Mucosa of descending colon (tissue), 3 donors: ENCODE results near the gene CCNE1. TPM values are rescaled to one million over a fixed set of nuclear protein-coding genes. Genes with fewer than 3 reads are reported as not detected.

Source experiments
- ATAC-seq: fragments of 200-7000 bp; cut with Tn5 transposase; one replicate; pipeline ENCODE4 v1.9.1; 2020; ENCODE audit warnings: mild to moderate bottlenecking, moderate library complexity
- DNase-seq, 3 donors: peaks; one replicate each; pipeline ENCODE4 v3.0.0-alpha.2; 2020
- H3K36me3 ChIP-seq: fragments of 200-600 bp; one replicate; pipeline ENCODE4 v1.8.0; 2021; ENCODE audit warnings: low read depth, mild to moderate bottlenecking
- H3K4me1 ChIP-seq: fragments of 200-600 bp; one replicate; pipeline ENCODE4 v1.8.0; 2021; ENCODE audit warnings: low read depth, mild to moderate bottlenecking
- H3K4me3 ChIP-seq: fragments of 200-600 bp; one replicate; pipeline ENCODE4 v1.8.0; 2021; ENCODE audit warnings: mild to moderate bottlenecking
- H3K9me3 ChIP-seq: fragments of 200-600 bp; one replicate; pipeline ENCODE4 v1.8.0; 2021; ENCODE audit warnings: mild to moderate bottlenecking
- intact Hi-C, 2 donors: fragments of 100-400 bp; cut with DNase I in 1 of 2; cut with micrococcal nuclease in 1 of 2; formaldehyde crosslinking; loops; one replicate each; pipeline versions ENCODE4 v1.11.0 to v1.11.1; 2022; cut with DNase I, micrococcal nuclease
- total RNA-seq, 3 donors: library from RNA; stranded (reverse); fragmentation: NEBNext Ultra II Directional in 2 of 3; extraction: Animal tissue kit (Norgen Biotek cat#: 25700) in 2 of 3; gene quantifications; one replicate each; pipeline versions ENCODE4 v1.2.1 to v1.2.4, GENCODE V29; 2021 to 2023
- TF ChIP-seq, protein P1 (sequence below): fragments of 200-600 bp; IDR thresholded peaks from one replicate; pipeline ENCODE4 v1.8.0; 2022; ENCODE audit warnings: antibody characterized with exemption, mild to moderate bottlenecking
- donor health status: DM: no; HTN: no; CAD: no; lungs with moderate emphysema.
- donor health status: DM: no; HTN: no; CAD: no.
- donor health status: DM: no; HTN: yes; CAD: no.

CCNE1 gene
- total RNA-seq, 3 donors from 2014 or later = 4.0 to 7.1 (median 4.4) TPM

DNA sequence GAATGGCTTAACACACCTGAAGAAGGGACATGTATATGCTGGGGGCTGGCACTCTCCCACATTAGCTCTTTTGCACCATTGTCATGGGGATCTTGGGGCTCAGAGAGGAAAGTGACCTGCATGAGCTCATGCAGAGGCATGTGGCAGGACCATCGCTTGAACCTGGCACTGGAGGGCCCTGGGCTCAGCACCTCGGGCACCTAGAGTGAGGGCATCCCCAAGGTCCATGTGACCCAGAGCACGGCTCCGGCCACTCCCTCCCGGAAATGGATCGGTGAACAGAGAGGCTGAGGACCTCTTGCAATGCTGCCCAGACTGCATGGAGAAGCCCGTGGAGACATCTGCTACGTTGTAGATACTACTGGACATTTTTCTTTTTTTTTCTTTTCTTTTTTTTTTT is 38.6 kb upstream of the CCNE1 start:
- H3K4me1 ChIP-seq = peaks cover 3% of the 10 kb centered on the region
- TF ChIP-seq, protein P1, sequence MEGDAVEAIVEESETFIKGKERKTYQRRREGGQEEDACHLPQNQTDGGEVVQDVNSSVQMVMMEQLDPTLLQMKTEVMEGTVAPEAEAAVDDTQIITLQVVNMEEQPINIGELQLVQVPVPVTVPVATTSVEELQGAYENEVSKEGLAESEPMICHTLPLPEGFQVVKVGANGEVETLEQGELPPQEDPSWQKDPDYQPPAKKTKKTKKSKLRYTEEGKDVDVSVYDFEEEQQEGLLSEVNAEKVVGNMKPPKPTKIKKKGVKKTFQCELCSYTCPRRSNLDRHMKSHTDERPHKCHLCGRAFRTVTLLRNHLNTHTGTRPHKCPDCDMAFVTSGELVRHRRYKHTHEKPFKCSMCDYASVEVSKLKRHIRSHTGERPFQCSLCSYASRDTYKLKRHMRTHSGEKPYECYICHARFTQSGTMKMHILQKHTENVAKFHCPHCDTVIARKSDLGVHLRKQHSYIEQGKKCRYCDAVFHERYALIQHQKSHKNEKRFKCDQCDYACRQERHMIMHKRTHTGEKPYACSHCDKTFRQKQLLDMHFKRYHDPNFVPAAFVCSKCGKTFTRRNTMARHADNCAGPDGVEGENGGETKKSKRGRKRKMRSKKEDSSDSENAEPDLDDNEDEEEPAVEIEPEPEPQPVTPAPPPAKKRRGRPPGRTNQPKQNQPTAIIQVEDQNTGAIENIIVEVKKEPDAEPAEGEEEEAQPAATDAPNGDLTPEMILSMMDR = no peak
- ATAC-seq (no peak), DNase-seq (no peak)
- H3K36me3 ChIP-seq = no peaks in the 10 kb centered on the region
- H3K9me3 ChIP-seq = no peaks in the 10 kb centered on the region
- intact Hi-C loops = no loop called here
- no peak overlapping the region for H3K4me3 ChIP-seq

DNA sequence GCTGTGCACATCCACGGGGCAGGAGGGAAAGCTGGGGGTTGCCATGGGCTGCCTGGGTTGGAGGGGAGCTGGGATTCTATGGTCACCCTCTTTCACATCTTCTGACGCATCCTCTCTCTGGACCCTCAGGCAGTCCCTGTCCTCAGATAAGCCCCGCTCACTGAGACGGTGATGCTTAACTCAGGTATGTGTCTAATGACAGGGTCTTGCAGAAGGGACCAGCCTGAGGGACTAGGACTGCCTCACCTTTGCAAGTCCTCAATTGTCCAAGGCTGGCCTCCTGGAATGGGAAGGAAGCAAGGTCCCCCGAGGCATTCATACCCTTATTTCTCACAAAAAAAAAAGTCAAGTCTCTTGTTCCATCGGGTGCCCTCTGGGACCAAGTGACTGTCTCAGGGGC is 37.7 kb upstream of the CCNE1 start:
- intact Hi-C loops = no loop called here
- H3K4me3 ChIP-seq = no peak overlapping the region
- TF ChIP-seq, protein P1 = no peak
- H3K4me1 ChIP-seq = peaks cover 3% of the 10 kb centered on the region
- no peaks in the 10 kb centered on the region for H3K9me3 ChIP-seq
- ATAC-seq (no peak), DNase-seq (no peak)
- H3K36me3 ChIP-seq = no peaks in the 10 kb centered on the region

DNA sequence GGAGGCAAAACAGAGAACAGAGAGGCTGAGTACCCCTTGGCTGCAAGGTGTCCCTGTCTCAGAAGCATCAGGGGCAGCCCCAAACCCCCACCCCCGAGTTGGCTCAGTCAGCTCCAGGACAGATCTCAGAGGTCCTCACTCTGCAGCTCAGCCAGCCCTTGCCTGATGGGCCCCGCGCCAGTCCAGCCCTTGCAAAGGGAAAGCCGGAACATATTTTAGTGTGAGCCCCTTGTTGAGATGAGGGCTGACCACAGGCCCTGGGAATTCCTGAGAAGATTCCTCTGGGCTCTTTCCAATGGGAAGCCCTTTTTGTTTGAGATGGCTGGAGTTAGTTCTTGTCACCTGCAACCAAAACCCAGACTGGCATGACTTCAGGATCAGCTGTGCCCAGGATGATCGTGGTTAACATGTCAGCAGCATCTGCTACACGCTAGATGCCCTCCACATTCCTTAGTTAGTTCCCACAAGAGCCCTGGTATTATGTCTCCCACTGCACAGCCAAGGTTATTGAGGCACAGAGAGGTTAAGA is 33.9 kb upstream of the CCNE1 start:
- no peak overlapping the region for H3K4me3 ChIP-seq
- DNase-seq (no peak), ATAC-seq (no peak)
- H3K9me3 ChIP-seq = no peaks in the 10 kb centered on the region
- intact Hi-C loops = no loop called here
- no peaks in the 10 kb centered on the region for H3K4me1 ChIP-seq
- H3K36me3 ChIP-seq = no peaks in the 10 kb centered on the region
- TF ChIP-seq, protein P1 = no peak

DNA sequence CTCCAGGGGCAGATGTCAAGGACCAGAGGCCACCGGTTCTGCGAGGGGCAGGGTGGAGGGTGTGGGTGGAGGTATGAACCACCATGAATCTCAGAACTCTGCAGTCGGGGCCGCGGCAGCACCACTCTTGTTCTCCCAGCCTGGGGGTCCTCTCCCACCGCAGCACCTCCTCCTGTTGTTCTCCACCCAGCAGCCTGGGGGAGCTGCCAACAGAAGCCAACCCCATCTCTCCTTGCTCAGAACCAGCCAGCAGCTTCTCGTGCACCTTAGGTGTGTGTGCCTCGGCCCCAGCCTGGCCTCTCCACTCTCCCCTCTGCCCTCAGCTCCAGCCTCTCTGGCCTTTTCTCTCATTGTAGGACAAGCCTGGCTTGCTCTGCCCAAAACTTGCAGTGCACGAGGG is 31.9 kb upstream of the CCNE1 start:
- intact Hi-C loops = no loop called here
- no peaks in the 10 kb centered on the region for H3K9me3 ChIP-seq
- ATAC-seq = no peak

DNA sequence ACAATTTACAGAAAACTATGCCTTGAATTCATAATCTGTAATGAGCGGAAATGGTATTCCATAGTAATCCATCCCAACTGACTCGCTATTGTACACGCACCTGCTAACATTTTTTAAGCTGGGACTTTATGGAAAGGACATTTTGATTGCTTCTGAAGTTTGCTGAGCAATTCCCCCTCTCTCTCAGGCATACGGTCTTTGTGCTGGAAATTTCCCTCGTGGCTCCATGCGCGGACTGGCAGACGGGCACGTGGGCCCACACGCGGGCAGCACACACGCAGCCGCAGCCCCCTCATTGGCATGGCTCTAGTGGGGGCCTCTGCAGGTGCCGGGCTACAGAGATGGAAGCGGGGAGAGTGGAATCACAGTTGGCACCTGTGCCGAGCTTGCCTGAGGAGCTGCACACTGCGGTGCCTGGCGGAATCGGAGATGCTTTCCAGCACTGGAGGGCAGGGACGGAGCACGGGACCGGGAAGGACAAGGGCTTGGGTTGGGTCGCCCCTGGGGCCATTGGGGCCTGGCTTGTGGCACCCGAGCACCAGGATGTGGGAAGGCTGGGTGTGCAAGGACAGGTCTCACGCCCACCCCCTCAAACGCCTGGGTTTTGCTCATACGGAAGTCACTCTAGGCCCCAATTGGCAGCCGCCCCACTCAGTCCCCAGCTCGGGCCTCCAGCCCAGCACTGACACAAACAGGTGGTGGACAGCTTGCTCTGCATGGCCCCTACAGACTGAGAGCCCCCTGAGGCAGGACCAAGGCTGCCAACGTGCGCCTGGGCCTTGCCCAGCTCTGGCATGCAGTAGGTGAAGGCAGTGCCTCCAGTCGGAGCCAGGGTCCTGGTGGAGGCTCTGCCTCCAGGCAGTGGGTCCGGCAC is 30.2 kb upstream of the CCNE1 start:
- H3K36me3 ChIP-seq = no peaks in the 10 kb centered on the region
- intact Hi-C loops = no loop called here
- H3K9me3 ChIP-seq = no peaks in the 10 kb centered on the region
- no peak for DNase-seq
- TF ChIP-seq, protein P1 = no peak
- no peak for ATAC-seq
- no peak overlapping the region for H3K4me3 ChIP-seq
- H3K4me1 ChIP-seq = no peaks in the 10 kb centered on the region

More for the DNA sequence above, 31.9 kb upstream of the CCNE1 start:
- TF ChIP-seq, protein P1 = no peak
- DNase-seq = no peak
- H3K4me1 ChIP-seq = no peaks in the 10 kb centered on the region
- no peak overlapping the region for H3K4me3 ChIP-seq
- H3K36me3 ChIP-seq = no peaks in the 10 kb centered on the region
